ENCODE measurements around the gene CORO7.

Gene CORO7

GRCh38 chr16:4380119-4381063, 36.0 kb downstream of the CORO7 start:
- ChIA-PET POLR2A (no interaction called here), CTCF (no interaction called here)
- TF ChIP-seq SP1 (IDR thresholded peaks at IDR 0.05): no peak
- TF ChIP-seq SUZ12 (IDR thresholded peaks at IDR 0.05): no peak
- no peak for TF ChIP-seq PKNOX1 (IDR thresholded peaks at IDR 0.05)
- no peak for DNase-seq (ENCODE audit: extremely low spot score)

GRCh38 chr16:4378999-4379690, 37.3 kb downstream of the CORO7 start:
- ChIA-PET POLR2A (no interaction called here), CTCF (interaction anchor here (0.6 kb wide), 1 partner anchor 41 kb away, joined by 3 read pairs; no protein-coding TSS in a partner anchor)
- TF ChIP-seq SP1 (IDR thresholded peaks at IDR 0.05) (no peak), FOXM1 (IDR thresholded peaks at IDR 0.05; ENCODE audit: borderline replicate concordance) (no peak), ELF4 (IDR thresholded peaks at IDR 0.05) (no peak), ARNT (IDR thresholded peaks at IDR 0.05) (no peak), FOXA1 (IDR thresholded peaks at IDR 0.05) (no peak), SUZ12 (IDR thresholded peaks at IDR 0.05) (no peak), CTBP1 (IDR thresholded peaks at IDR 0.05; ENCODE audit: borderline replicate concordance) (no peak), L3MBTL2 (conservative IDR thresholded peaks at IDR 0.05) (no peak), FOXK2 (IDR thresholded peaks at IDR 0.05) (no peak)
- no peak for DNase-seq (ENCODE audit: extremely low spot score)

- DNase-seq (ENCODE audit: extremely low spot score): no peak
- no peak for TF ChIP-seq HDGF (IDR thresholded peaks at IDR 0.05; ENCODE audit: borderline replicate concordance)
- TF ChIP-seq NFRKB (IDR thresholded peaks at IDR 0.05): no peak
- TF ChIP-seq PKNOX1 (IDR thresholded peaks at IDR 0.05): no peak
- no peak for TF ChIP-seq SP1 (IDR thresholded peaks at IDR 0.05)
- TF ChIP-seq FOXM1 (IDR thresholded peaks at IDR 0.05; ENCODE audit: borderline replicate concordance): no peak
- TF ChIP-seq ARNT (IDR thresholded peaks at IDR 0.05): no peak
- TF ChIP-seq FOXK2 (IDR thresholded peaks at IDR 0.05): no peak
- no peak for TF ChIP-seq CTBP1 (IDR thresholded peaks at IDR 0.05; ENCODE audit: borderline replicate concordance)
- TF ChIP-seq ELF4 (IDR thresholded peaks at IDR 0.05): no peak
- no peak for TF ChIP-seq FOXA1 (IDR thresholded peaks at IDR 0.05)
- no peak for TF ChIP-seq LEF1 (IDR thresholded peaks at IDR 0.05; ENCODE audit: borderline replicate concordance)
- TF ChIP-seq L3MBTL2 (conservative IDR thresholded peaks at IDR 0.05): no peak
- ChIA-PET POLR2A (no interaction called here), CTCF (interaction anchor here (0.6 kb wide), 1 partner anchor 40 kb away, joined by 3 read pairs; no protein-coding TSS in a partner anchor)
Observed at GRCh38 chr16:4378161-4378666, 38.2 kb downstream of the CORO7 start.

DNA sequence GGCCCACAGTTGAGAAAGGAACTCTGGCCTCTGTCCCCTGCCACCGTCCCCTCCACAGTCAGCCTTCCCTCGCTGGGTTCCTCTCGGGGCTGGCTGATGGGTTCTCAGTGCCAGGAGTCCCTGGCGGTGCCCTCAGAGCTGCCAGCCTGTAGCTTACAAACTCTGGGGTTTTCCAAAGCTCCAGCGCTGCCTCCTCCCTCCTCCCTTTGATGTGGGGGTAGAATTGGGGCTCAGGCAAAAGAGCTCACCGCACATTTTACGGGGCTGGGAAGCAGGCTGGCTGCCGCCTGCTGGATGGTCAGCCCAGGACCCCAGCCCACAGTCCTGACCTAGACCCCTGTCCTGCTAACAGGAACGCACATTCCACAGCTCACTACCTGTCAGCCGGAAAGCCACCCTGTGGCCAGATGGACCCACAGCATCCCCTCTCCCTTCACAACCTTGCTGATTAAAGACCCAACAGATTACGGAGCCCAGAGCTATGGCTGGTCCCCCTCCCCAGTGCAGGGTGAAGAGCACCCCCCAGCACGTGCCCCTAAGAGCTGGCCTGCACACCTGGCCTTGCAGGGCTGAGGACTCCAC, 38.7 kb downstream of the CORO7 start:
- POLR2A ChIA-PET: no interaction called here
- no peak for TF ChIP-seq SP1 (IDR thresholded peaks at IDR 0.05)
- TF ChIP-seq TARDBP (IDR thresholded peaks at IDR 0.05): no peak
- no peak for TF ChIP-seq PKNOX1 (IDR thresholded peaks at IDR 0.05)
- TF ChIP-seq HDGF (IDR thresholded peaks at IDR 0.05; ENCODE audit: borderline replicate concordance): no peak
- TF ChIP-seq ZNF384 (IDR thresholded peaks at IDR 0.05): no peak
- no peak for TF ChIP-seq ELF4 (IDR thresholded peaks at IDR 0.05)
- no peak for TF ChIP-seq FOXA1 (IDR thresholded peaks at IDR 0.05)
- TF ChIP-seq BHLHE40 (IDR thresholded peaks at IDR 0.05; ENCODE audit: borderline replicate concordance): no peak
- TF ChIP-seq NFRKB (IDR thresholded peaks at IDR 0.05): no peak
- TF ChIP-seq CTBP1 (IDR thresholded peaks at IDR 0.05; ENCODE audit: borderline replicate concordance): no peak
- TF ChIP-seq SUZ12 (IDR thresholded peaks at IDR 0.05): no peak
- TF ChIP-seq L3MBTL2 (conservative IDR thresholded peaks at IDR 0.05): no peak
- TF ChIP-seq LEF1 (IDR thresholded peaks at IDR 0.05; ENCODE audit: borderline replicate concordance): no peak
- no peak for TF ChIP-seq FOXM1 (IDR thresholded peaks at IDR 0.05; ENCODE audit: borderline replicate concordance)
- TF ChIP-seq ARNT (IDR thresholded peaks at IDR 0.05): no peak
- no peak for TF ChIP-seq FOXK2 (IDR thresholded peaks at IDR 0.05)
- no peak for DNase-seq (ENCODE audit: extremely low spot score)
- CTCF ChIA-PET: interaction anchor here (0.7 kb wide), 1 partner anchor 18 kb away, joined by 4 read pairs; no protein-coding TSS in a partner anchor

DNA sequence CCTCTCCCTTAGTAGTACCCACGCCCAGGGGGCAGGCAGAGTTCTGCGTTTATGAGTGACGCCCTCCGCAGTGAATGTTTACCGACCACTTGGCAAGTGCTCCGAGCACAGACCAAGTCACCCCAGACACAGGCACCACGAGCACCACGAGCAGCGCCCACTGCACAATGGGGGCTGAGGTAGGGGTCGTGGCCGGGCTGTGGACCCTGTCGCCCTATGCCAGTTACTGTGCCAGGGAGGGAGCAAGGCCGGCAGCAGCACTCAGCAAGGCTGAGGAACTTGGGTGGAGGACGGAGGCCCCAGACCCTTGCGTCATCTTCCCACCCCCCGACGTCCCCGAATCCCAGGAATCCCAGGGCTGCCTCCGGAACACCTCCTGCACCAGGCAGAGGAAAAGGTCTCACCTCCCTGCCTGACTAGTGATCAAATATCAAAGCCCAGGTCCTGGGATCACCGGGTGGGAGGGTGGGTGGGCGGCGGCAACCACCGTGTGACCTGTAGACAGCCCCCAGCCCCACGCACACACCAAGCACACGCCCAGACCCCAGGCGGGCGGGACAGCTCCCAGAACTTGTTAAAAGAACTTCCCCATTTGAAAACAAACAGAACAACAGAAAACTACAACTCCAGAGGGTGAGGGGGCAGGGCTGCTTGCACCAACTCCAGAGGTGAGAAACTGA, 39.4 kb downstream of the CORO7 start:
- CTCF ChIA-PET: interaction anchor here (0.7 kb wide), 1 partner anchor 18 kb away, joined by 4 read pairs; no protein-coding TSS in a partner anchor
- POLR2A ChIA-PET: no interaction called here
- DNase-seq (ENCODE audit: extremely low spot score): no peak
- no peak for TF ChIP-seq LEF1 (IDR thresholded peaks at IDR 0.05; ENCODE audit: borderline replicate concordance)
- TF ChIP-seq SP1 (IDR thresholded peaks at IDR 0.05): no peak
- no peak for TF ChIP-seq L3MBTL2 (conservative IDR thresholded peaks at IDR 0.05)
- no peak for TF ChIP-seq CTBP1 (IDR thresholded peaks at IDR 0.05; ENCODE audit: borderline replicate concordance)
- no peak for TF ChIP-seq TARDBP (IDR thresholded peaks at IDR 0.05)
- TF ChIP-seq HDGF (IDR thresholded peaks at IDR 0.05; ENCODE audit: borderline replicate concordance): no peak
- no peak for TF ChIP-seq ELF4 (IDR thresholded peaks at IDR 0.05)
- TF ChIP-seq NFRKB (IDR thresholded peaks at IDR 0.05): no peak
- TF ChIP-seq FOXA1 (IDR thresholded peaks at IDR 0.05): no peak
- TF ChIP-seq BHLHE40 (IDR thresholded peaks at IDR 0.05; ENCODE audit: borderline replicate concordance): no peak
- no peak for TF ChIP-seq ARNT (IDR thresholded peaks at IDR 0.05)
- no peak for TF ChIP-seq SUZ12 (IDR thresholded peaks at IDR 0.05)
